Measurements from ENCODE around the gene SOS2. TPM values are rescaled to one million over a fixed set of nuclear protein-coding genes. Genes with fewer than 3 reads are reported as not detected.

The SOS2 gene
- total RNA-seq, 1 experiment from 2014 or later = 9.4 TPM

- H3K9me3 ChIP-seq (ENCODE audit: control insufficient read depth, low read depth, low read length) = no peaks in the 10 kb centered on the region
- no peak overlapping the region for H4K91ac ChIP-seq (ENCODE audit: insufficient read length, low read depth, low read length)
- no peaks in the 10 kb centered on the region for H3K9me3 Mint-ChIP-seq
- H4K20me1 ChIP-seq (ENCODE audit: control insufficient read depth, insufficient read depth, insufficient read length) = no peaks in the 10 kb centered on the region
- H2BK5ac ChIP-seq (ENCODE audit: insufficient read length, low read length) = no peak overlapping the region
- no peaks in the 10 kb centered on the region; the same call in 1 of the 2 replicates for H3K27me3 Mint-ChIP-seq (ENCODE audit: low read depth)
- H3K27ac Mint-ChIP-seq = no peak overlapping the region; a peak in 1 of 7 replicates
- H3K56ac ChIP-seq (ENCODE audit: insufficient read length, low read depth, low read length) = no peak overlapping the region
- no peak for TF ChIP-seq CTCF (conservative IDR thresholded peaks at IDR 0.05)
- H3K4ac ChIP-seq (ENCODE audit: low read depth, low read length) = no peak overlapping the region
- H3K4me1 Mint-ChIP-seq = peaks cover 10 to 12% of the 10 kb centered on the region in 2 experiments
- H3K18ac ChIP-seq (ENCODE audit: insufficient read length, low read depth, low read length) = no peak overlapping the region
- H4K5ac ChIP-seq (ENCODE audit: insufficient read length, low read depth, low read length) = no peak overlapping the region
- no peaks in the 10 kb centered on the region for H3K79me1 ChIP-seq (ENCODE audit: insufficient read depth, low read depth, low read length, poor library complexity, severe bottlenecking)
- no peak overlapping the region for H4K8ac ChIP-seq (replicated peaks; ENCODE audit: insufficient read length, low read depth, low read length)
- H3K4me3 Mint-ChIP-seq = no peak overlapping the region
- no peaks in the 10 kb centered on the region for H3K23me2 ChIP-seq (ENCODE audit: insufficient read length, low read depth, low read length, poor library complexity, severe bottlenecking)
- H2BK20ac ChIP-seq (ENCODE audit: low read depth, low read length, poor library complexity, severe bottlenecking) = no peak overlapping the region
- H2AK5ac ChIP-seq (ENCODE audit: insufficient read length, low read length) = no peak overlapping the region
- H3K14ac ChIP-seq (ENCODE audit: insufficient read depth, low read length) = no peak overlapping the region
- no peaks in the 10 kb centered on the region for H3K36me3 Mint-ChIP-seq (ENCODE audit: insufficient read depth in 1 of 3, low read depth in 3 of 3)
- H3K79me2 ChIP-seq (ENCODE audit: insufficient read depth, low read length) = no peaks in the 10 kb centered on the region
- no peak overlapping the region for H3K27ac ChIP-seq (ENCODE audit: insufficient read length, low read depth, low read length)
- no peak overlapping the region for H2BK12ac ChIP-seq (ENCODE audit: insufficient read length, low read depth, low read length)
- DNase-seq = no peak
- no peak overlapping the region for H3K9ac ChIP-seq (ENCODE audit: extremely low read depth, insufficient read length, low read length)
- H3K4me1 ChIP-seq (ENCODE audit: insufficient read depth, low read length) = no peaks in the 10 kb centered on the region; the same call in 1 of the 2 replicates
- no peak overlapping the region for H3K4me2 ChIP-seq (ENCODE audit: insufficient read depth, insufficient read length, low read length)
- H3T11ph ChIP-seq (ENCODE audit: low read length) = no peak overlapping the region
- no peak overlapping the region for H2BK120ac ChIP-seq (ENCODE audit: low read depth, low read length, poor library complexity, severe bottlenecking)
- H3K27me3 ChIP-seq (ENCODE audit: insufficient read depth, low read length) = no peaks in the 10 kb centered on the region
- no peak overlapping the region for H3K23ac ChIP-seq (ENCODE audit: insufficient read length, low read depth, low read length)
- WGBS (ENCODE audit: extremely low coverage, insufficient read length, low lambda C conversion rate) = no CpG with 5 or more reads among the region's 2 CpGs
- H2BK15ac ChIP-seq (ENCODE audit: low read depth, low read length) = no peak overlapping the region
- no peak overlapping the region for H2AFZ ChIP-seq (ENCODE audit: low read length)
These were observed 142.6 kb downstream of the SOS2 start for GRCh38 chr14:50088731-50089130.

All from H9 (cell line).